ENCODE measurements around the gene NR1D1. TPM values are rescaled to one million over a fixed set of nuclear protein-coding genes. Genes with fewer than 3 reads are reported as not detected.

The NR1D1 gene
- total and polyA plus RNA-seq, 2 donors from 2014 or later: 7.1 to 30.8 TPM

DNA sequence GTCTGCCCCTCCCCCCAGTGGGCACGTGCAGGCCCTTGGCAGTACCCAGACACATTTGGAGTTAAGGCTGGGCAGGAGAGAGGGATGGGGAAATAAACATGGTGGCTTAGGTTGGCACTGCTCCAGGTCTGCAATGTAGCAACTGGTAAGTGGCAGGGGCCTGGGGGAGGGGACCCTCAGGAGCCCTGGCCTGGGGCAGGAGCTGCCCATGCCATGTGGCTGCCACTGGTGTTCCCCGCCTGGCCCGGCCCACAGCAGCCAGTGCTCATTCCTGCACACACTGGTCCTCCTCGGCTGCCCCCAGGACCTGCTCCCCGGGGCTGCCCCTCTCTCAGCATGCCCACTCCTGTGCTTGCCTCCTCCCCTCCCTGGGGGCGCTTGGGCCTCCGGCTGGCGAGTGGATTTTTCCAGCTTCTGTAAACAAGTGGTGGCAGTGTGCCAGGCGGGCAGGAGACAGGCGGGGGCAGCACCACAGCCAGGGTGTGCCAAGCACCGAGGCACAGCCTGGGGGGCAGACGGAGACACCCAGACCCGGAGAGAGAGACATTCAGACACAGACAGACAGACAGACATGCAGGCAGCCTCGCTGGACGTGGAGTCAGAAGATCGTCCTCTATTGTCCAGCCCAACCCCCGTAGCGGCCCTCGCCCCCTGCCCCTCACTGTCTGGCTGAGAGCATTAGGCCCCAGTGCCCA is 28.2 kb downstream of the NR1D1 start:
- Histone ChIP-seq H3K9me3 (ENCODE audit: control insufficient read depth in 2 of 3, insufficient read depth in 1 of 3, low read length in 3 of 3) (no peaks in the 10 kb centered on the region), H3K4me3 (ENCODE audit: low read length in 3 of 3) (peak overlapping the region in 1 of 3 donors; percentile 33), H3K4me1 (ENCODE audit: control insufficient read depth in 2 of 3, insufficient read depth in 2 of 3, low read depth in 1 of 3, low read length in 3 of 3) (peaks cover 6 to 87% (median 86%) of the 10 kb centered on the region in 3 donors), H3K36me3 (ENCODE audit: control insufficient read depth in 2 of 3, insufficient read depth in 3 of 3, low read length in 3 of 3) (peaks cover 0 to under 1% (median 0%) of the 10 kb centered on the region in 3 donors), H3K9ac (ENCODE audit: low read length in 3 of 3) (peak overlapping the region in 1 of 3 donors; percentile 80), H3K27ac (ENCODE audit: low read depth in 2 of 2, low read length in 2 of 2) (peak overlapping the region; percentile 92 to 97), H3K27me3 (ENCODE audit: control insufficient read depth, insufficient read depth, low read length) (no peaks in the 10 kb centered on the region)
- FAIRE-seq (no peak), DNase-seq (peak in 3 of 5 donors; percentile 73 to 96 (median 75))
- intact Hi-C loops (cut with DNase I): loop anchor here (5.0 kb wide), 1 partner anchor 40 kb away; no protein-coding TSS in a partner anchor
- TF ChIP-seq, protein P1, sequence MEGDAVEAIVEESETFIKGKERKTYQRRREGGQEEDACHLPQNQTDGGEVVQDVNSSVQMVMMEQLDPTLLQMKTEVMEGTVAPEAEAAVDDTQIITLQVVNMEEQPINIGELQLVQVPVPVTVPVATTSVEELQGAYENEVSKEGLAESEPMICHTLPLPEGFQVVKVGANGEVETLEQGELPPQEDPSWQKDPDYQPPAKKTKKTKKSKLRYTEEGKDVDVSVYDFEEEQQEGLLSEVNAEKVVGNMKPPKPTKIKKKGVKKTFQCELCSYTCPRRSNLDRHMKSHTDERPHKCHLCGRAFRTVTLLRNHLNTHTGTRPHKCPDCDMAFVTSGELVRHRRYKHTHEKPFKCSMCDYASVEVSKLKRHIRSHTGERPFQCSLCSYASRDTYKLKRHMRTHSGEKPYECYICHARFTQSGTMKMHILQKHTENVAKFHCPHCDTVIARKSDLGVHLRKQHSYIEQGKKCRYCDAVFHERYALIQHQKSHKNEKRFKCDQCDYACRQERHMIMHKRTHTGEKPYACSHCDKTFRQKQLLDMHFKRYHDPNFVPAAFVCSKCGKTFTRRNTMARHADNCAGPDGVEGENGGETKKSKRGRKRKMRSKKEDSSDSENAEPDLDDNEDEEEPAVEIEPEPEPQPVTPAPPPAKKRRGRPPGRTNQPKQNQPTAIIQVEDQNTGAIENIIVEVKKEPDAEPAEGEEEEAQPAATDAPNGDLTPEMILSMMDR (IDR thresholded peaks at IDR 0.05; ENCODE audit: borderline replicate concordance, extremely low read depth, insufficient read depth): no peak

DNA sequence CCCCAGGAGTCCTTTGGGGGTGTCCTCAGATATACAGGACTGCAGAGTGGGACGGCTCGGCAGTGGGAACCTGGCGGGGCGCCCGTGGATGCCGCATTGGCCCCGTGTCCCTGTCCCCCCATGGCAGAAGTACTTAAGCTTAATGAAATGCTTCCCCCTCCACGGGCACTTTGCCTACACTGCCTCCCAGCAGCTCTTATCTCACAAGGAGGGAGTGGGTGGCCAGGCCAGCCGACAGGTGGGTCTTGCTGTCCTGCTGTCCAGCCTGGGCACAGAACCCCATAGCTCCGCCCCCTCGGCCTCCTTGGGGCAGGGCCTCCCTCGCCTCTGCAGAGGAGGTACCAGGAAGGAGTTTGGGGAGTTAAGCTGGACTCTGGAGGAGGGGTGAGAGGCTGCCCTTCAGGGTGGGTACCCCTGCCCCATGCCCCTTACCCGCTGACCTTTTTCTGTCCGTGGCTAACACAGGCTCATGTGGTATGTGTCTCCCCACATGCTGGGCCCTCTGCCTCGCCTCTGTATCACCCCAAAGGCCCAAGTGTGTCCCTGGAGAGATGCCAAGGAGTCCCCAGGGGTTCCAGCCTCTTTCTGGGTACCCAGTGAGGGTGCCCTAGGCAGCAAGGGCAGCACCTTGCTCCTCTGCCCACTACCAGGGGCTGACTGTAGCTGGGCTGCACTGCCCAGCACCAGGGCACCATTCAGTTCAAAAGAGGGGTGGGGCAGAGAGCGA is 28.9 kb downstream of the NR1D1 start:
- H3K36me3 ChIP-seq (ENCODE audit: control insufficient read depth in 2 of 3, insufficient read depth in 3 of 3, low read length in 3 of 3): no peaks in the 10 kb centered on the region
- H3K9me3 ChIP-seq (ENCODE audit: control insufficient read depth in 2 of 3, insufficient read depth in 1 of 3, low read length in 3 of 3): no peaks in the 10 kb centered on the region
- intact Hi-C loops (cut with DNase I): loop anchor here (5.0 kb wide), 1 partner anchor 41 kb away; no protein-coding TSS in a partner anchor
- peak overlapping the region in 2 of 3 donors; percentile 22 to 33 for H3K4me3 ChIP-seq (ENCODE audit: low read length in 3 of 3)
- H3K27me3 ChIP-seq (ENCODE audit: control insufficient read depth, insufficient read depth, low read length): no peaks in the 10 kb centered on the region
- no peak for FAIRE-seq
- peak overlapping the region in 2 of 3 donors; percentile 20 to 80 for H3K9ac ChIP-seq (ENCODE audit: low read length in 3 of 3)
- H3K27ac ChIP-seq (ENCODE audit: low read depth in 2 of 2, low read length in 2 of 2): peak overlapping the region; percentile 92 to 97
- DNase-seq: peak in 3 of 5 donors; percentile 59 to 94 (median 83)
- H3K4me1 ChIP-seq (ENCODE audit: control insufficient read depth in 2 of 3, insufficient read depth in 2 of 3, low read depth in 1 of 3, low read length in 3 of 3): peaks cover 6 to 87% (median 82%) of the 10 kb centered on the region in 3 donors
- TF ChIP-seq, protein P1 (IDR thresholded peaks at IDR 0.05; ENCODE audit: borderline replicate concordance, extremely low read depth, insufficient read depth): no peak

DNA sequence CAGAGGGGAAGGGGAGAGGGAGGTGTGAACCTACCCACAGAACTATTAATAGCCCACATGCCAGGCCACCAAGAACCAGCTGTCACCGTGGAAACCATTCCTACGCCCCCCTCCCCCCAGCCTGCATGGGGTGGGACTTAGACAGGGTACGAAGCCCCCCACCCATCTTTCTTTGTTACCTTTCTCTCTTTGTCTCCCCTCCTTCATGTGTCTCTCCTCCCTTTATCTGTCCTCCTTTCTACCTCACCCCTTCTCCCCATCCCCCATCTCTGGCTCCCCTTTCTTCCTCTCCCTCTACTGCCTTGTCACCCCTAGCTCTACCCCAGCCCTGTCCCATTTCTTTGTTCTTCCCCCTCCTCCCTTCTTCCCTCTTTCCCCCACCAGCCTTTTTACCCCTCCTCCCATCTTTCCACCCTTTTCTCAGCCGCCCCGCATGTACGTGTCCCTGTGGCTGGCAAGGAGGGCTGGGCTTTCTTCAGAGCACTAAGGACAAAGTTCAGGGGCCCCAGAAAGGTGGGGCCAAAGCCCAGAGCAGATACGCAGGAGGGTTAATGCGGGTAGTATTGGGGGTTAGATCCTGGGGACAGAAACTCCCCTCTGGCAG is 29.6 kb downstream of the NR1D1 start:
- DNase-seq: no peak

More for the DNA sequence above, 29.6 kb downstream of the NR1D1 start:
- Histone ChIP-seq H3K36me3 (ENCODE audit: control insufficient read depth in 2 of 3, insufficient read depth in 3 of 3, low read length in 3 of 3) (no peaks in the 10 kb centered on the region), H3K9me3 (ENCODE audit: control insufficient read depth in 2 of 3, insufficient read depth in 1 of 3, low read length in 3 of 3) (no peaks in the 10 kb centered on the region), H3K27ac (ENCODE audit: low read depth in 2 of 2, low read length in 2 of 2) (peak overlapping the region; percentile 92 to 97), H3K9ac (ENCODE audit: low read length in 3 of 3) (peak overlapping the region in 2 of 3 donors; percentile 41 to 80), H3K4me1 (ENCODE audit: control insufficient read depth in 2 of 3, insufficient read depth in 2 of 3, low read depth in 1 of 3, low read length in 3 of 3) (peaks cover 6 to 85% (median 80%) of the 10 kb centered on the region in 3 donors), H3K4me3 (ENCODE audit: low read length in 3 of 3) (peak overlapping the region in 2 of 3 donors; percentile 22 to 30), H3K27me3 (ENCODE audit: control insufficient read depth, insufficient read depth, low read length) (no peaks in the 10 kb centered on the region)
- no peak for FAIRE-seq
- intact Hi-C loops (cut with DNase I): loop anchor here (5.0 kb wide), 1 partner anchor 41 kb away; no protein-coding TSS in a partner anchor
- TF ChIP-seq, protein P1 (IDR thresholded peaks at IDR 0.05; ENCODE audit: borderline replicate concordance, extremely low read depth, insufficient read depth): no peak
